GM21367 (cell line): ENCODE data around the gene PFKL.
A peak's percentile ranks its signal among the peaks of the same experiment; 100 is the strongest.
"Not testable (repeated sequence)": the region's sequence is repeated elsewhere in the genome, so short reads cannot be mapped to it uniquely, and the experiment has no call there.

Experiments
- ATAC-seq: cut with Tn5 transposase; IDR thresholded peaks from one replicate; pipeline ENCODE4 v1.9.1; 2021; ENCODE audit not compliant: unreplicated experiment

The PFKL gene

GRCh38 chr21:44293551-44294231 is 6.2 kb upstream of the PFKL start:
- no peak for ATAC-seq

- no peak for ATAC-seq
Measured at GRCh38 chr21:44294391-44295162, 5.3 kb upstream of the PFKL start.

DNA sequence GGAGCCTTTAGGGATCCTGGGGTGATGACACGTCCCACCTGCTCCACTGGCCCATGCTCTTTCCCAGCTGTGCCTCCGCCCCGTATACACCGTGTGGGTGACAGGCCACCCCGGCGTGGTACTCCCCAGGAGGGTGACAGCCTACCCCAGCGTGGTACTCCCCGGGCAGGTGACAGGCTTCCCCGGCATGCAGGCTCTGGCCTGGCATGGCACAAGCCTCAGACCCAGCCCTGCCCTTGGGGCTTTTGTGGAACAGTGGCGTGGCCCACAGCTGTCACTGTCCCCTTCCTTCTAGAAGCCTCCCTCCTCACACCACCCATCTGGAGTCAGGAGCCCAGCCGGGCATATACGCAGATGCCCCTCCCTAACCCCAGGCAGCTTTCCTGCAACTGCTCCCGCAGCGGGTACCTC is 4.7 kb upstream of the PFKL start:
- no peak for ATAC-seq

DNA sequence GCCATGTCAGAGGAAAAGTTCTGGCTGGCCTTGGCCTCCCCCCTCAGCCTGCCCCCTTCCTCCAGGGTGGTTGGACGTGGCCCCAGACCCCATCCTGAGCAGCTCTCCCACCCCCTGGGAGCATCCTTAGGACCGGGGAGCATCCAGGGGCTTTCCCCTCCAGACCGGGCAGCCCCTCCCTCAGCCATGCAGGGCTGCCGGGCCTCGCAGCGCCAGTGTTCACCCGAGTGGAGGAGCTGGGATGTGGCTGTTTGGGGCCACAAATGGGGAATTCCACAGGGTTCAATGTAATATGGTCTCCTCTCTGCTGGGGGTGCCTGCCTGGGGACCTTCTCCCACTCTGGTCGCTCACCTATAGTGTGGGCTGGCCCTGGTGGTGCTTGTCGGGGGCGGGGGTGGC is 4.2 kb upstream of the PFKL start:
- ATAC-seq = no peak

DNA sequence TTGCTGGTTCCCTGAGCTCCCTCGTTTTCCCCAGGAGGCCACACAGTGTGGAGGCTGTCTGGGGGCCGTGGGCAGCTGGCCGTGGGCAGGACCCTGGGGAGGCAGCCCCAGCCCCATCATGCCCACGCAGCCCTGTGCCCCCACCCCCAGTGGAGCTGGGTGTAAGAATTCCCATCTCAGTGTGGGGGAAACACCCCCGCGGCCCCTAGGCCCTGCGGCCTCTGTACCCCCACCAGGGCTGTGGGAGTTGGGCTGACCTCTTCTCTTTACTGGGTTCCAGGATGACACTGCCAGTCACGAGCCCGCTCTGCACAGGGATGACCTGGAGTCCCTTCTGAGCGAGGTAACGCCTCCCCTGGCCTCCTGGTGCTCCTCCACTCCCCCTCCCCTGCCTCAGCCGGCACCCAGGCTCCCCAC is 3.7 kb upstream of the PFKL start:
- ATAC-seq = no peak

DNA sequence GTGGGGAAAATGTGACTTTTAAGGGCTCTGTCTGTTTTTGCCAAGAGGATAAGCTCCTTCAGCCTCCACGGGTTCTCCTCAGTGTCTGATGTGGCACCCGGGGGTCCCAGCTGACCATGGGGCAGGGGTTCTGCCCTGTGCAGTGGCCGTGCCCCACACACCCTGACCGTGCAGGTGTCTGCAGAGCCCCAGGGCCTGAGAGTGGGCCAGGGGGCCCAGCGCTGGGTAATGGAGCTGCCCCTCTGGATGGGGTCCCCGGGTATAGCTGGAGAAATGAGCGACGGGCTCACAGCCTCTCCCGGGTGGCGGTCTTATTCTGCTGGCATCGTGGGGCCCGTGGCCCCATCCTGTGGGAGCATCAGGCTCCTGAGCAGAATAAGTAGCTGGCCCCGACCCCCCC is 2.9 kb upstream of the PFKL start:
- no peak for ATAC-seq

DNA sequence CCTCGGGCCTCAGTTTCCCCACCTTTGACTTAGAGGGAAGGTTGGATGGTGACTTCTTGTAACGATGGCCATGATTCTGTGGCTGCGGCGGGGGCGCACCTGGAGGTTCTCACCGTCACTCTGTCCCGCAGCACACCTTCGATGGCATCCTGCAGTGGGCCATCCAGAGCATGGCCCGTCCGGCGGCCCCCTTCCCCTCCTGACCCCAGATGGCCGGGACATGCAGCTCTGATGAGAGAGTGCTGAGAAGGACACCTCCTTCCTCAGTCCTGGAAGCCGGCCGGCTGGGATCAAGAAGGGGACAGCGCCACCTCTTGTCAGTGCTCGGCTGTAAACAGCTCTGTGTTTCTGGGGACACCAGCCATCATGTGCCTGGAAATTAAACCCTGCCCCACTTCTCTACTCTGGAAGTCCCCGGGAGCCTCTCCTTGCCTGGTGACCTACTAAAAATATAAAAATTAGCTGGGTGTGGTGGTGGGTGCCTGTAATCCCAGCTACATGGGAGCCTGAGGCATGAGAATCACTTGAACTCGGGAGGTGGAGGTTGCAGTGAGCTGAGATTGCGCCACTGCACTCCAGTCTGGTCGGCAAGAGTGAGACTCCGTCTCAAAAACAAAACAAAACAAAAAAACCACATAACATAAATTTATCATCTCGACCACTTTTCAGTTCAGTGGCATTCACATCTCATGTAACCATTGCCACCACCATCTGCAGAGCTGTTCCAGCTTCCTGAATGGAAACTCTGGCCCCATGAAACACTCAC is 2.1 kb upstream of the PFKL start:
- no peak for ATAC-seq

DNA sequence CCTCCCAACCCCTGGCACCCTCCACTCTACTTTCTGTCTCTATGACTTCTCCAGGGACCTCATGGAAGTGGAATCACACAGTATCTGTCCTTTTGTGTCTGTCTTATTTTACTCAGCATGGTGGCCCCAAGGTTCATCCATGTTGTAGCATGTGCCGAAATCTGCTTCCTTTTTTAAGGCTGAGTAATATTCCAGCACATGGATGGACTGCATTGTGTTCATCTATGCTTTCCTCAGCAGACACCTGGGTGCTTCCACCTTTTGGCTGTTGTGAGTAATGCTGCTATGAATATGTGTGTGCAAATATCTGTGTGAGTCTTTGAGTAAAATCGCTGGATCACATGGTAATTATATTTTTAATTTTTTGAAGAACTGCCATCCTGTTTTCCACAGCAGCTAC is 1.6 kb upstream of the PFKL start:
- ATAC-seq = no peak

GRCh38 chr21:44299085-44299457 is 782 bp upstream of the PFKL start:
- ATAC-seq = no peak

DNA sequence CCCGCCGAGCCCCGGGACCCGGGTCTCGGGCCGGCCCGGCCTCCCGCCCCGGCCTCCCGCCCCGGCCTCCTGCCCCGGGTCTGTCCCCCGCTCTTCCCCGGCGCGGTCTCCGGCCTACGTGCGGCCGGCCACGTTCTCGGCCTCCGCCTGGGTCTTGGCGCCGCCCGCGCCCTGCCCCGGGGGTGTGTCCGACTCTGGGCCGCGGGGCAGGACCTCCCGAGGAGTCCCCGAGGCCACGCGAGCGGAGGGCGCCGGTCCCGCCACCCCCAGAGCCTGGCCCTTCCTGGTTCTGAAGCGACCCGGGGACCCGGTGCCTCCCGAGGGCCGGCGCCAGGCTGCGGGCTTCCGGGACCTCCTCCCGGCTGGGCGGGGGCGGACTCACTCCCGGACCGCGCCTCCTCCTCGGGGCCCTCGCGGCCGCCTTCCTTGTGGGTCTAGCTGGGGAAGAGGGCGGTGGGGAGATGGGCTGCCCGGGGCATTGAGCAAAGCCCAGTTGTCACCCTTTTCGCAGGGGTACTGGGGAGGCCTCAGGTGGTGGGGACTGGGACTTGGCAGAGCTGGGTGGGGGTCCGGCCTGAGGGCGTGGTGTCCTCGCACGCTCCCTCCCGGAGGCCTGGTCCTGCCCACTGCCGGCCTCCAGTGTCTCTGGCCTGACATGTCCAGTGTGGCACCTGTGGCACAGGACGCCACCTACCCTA is 558 bp downstream of the PFKL start:
- peak; percentile 15 for ATAC-seq

DNA sequence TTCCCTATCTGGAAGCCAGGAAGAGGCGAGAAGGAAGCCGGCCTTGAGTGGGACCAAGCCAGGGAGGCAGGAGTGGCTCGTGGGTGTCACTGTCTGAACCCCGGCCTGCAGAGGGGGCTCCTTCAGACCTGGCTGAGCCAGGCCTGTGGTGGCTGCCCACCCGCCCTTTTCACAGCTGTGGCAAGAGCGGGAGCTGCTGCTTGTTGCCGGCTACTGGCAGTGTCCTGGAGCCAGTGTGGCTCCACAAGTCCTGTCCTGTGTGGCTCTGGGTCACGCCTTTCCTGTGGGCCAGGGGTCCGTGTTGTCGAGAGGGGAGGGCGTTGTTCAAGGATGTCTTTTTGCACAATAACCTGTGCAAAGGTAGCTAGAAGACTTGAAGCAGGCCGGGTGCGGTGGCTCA is 1.3 kb downstream of the PFKL start:
- ATAC-seq = no peak

DNA sequence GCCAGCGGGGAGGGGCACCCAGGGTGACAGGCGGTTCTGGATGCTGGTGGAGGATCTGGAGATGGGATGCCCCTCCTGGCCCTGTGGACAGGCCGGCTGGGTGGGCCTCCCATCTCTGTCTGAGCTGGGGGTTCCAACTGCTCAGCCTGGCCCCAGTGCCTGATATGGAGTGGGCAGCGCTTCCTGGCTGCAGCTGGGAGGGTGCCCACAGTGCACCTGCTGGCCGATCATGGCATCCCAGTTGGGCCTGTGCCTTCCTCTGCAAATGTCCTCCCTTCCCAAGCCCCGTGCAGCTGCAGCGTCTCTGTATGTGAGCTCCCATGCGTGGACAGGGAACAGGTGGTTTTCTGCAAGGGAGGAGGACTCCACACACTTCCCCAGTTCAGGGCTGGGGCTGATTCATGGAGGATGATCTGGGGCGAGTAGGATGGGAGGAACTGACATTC is 2.1 kb downstream of the PFKL start:
- ATAC-seq = no peak

GRCh38 chr21:44302573-44303401 is 2.9 kb downstream of the PFKL start:
- not testable (repeated sequence) for ATAC-seq

GRCh38 chr21:44303490-44303981 is 3.7 kb downstream of the PFKL start:
- ATAC-seq = no peak

- no peak for ATAC-seq
Measured at GRCh38 chr21:44304011-44304616, 4.3 kb downstream of the PFKL start.

DNA sequence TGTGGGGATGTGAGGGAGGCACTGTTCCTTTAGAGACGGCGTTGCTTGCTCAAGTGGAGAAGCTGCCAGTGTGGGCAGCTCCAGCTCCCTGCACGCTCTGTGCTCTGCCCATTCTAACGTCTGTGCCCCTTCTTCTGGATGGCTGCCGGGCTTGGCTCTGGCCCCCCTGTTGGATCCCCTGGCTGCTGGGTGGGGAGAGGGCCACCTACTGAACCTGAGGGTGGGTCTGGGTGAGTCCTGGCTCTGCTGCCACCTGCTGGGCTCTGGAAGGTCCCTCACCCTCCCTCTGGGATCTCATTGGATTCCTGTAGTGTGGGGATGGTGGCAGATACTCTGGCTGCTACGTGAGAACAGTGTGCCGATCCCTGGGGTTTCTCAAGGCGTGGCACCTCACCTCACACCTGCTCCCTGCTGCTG is 5.0 kb downstream of the PFKL start:
- no peak for ATAC-seq

- no peak for ATAC-seq
Measured at GRCh38 chr21:44305691-44306090, 5.8 kb downstream of the PFKL start.

GRCh38 chr21:44306936-44307704 is 7.3 kb downstream of the PFKL start:
- no peak for ATAC-seq
